Parathyroid adenoma (tissue), 2 donors: ENCODE data around the gene PFKFB2.
"Not testable (repeated sequence)": the region's sequence is repeated elsewhere in the genome, so short reads cannot be mapped to it uniquely, and the experiment has no call there.

ENCODE experiments used
- H2AFZ ChIP-seq: fragments of 300-600 bp; sonication (generic); one replicate; pipeline ENCODE4 v1.7.0; 2017; ENCODE audit warnings: antibody characterized with exemption, mild to moderate bottlenecking
- H3K27ac ChIP-seq: fragments of 300-600 bp; sonication (generic); one replicate; pipeline ENCODE4 v1.7.0; 2017
- H3K27me3 ChIP-seq: fragments of 300-600 bp; sonication (generic); one replicate; pipeline ENCODE4 v1.7.0; 2017; ENCODE audit warnings: low read length; ENCODE audit not compliant: control insufficient read depth, insufficient read depth
- H3K36me3 ChIP-seq: fragments of 300-600 bp; sonication (generic); one replicate; pipeline ENCODE4 v1.7.0; 2017; ENCODE audit warnings: low read length; ENCODE audit not compliant: control insufficient read depth, insufficient read depth
- H3K4me1 ChIP-seq: fragments of 300-600 bp; sonication (generic); one replicate; pipeline ENCODE4 v1.7.0; 2017; ENCODE audit warnings: control low read depth
- H3K4me2 ChIP-seq: fragments of 300-600 bp; sonication (generic); one replicate; pipeline ENCODE4 v1.7.0; 2017; ENCODE audit warnings: low read length
- H3K4me3 ChIP-seq: fragments of 300-600 bp; sonication (generic); one replicate; pipeline ENCODE4 v1.7.0; 2017; ENCODE audit warnings: low read depth, low read length
- H3K79me2 ChIP-seq: fragments of 300-600 bp; sonication (generic); one replicate; pipeline ENCODE4 v1.7.0; 2017; ENCODE audit warnings: control low read depth
- H3K9ac ChIP-seq: fragments of 300-600 bp; sonication (generic); one replicate; pipeline ENCODE4 v1.7.0; 2017; ENCODE audit warnings: mild to moderate bottlenecking
- H3K9me3 ChIP-seq: fragments of 300-600 bp; sonication (generic); one replicate; pipeline ENCODE4 v1.7.0; 2017; ENCODE audit warnings: low read length; ENCODE audit not compliant: control insufficient read depth
- TF ChIP-seq, protein P1 (sequence below): fragments of 300-600 bp; sonication (generic); IDR thresholded peaks from one replicate; pipeline ENCODE4 v1.7.0; 2017; ENCODE audit warnings: antibody characterized with exemption, mild to moderate bottlenecking
- donor health status: primary hyperparathyroidism.

The PFKFB2 gene

DNA sequence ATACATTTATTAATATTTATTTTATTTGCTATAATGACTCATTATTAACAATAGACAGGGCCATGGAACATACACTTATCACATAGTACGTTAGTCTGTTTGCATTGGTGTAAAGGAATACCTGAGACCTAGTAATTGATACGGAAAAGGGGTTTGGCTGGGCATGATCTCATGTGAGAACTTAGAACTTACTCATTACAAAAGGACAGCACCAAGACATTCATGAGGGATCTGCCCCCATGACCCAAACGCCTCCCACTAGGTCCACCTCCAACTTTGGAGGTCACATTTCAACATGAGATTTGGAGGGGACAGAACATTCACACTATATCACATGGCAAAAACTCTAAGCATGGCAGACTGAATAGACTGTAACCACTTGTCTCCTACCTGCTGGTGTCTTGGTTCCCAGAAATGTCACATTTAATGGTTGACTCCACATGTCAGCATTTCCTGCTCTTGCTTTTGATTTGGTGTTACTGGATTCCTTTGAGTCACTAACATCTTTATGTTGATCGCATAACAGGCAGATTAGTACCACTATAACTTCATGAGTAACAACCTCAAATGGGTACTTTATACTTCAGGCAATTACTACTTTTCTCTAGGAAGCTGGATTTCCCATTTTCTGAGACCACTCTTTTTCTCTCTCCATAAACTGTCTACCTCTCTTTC lies 17.1 kb upstream of the PFKFB2 start:
- Histone ChIP-seq H3K4me2 (no peak overlapping the region), H3K27me3 (no peaks in the 10 kb centered on the region), H3K4me1 (no peaks in the 10 kb centered on the region), H2AFZ (no peak overlapping the region), H3K36me3 (no peaks in the 10 kb centered on the region), H3K9ac (no peak overlapping the region), H3K9me3 (no peaks in the 10 kb centered on the region), H3K4me3 (no peak overlapping the region), H3K27ac (no peak overlapping the region), H3K79me2 (no peaks in the 10 kb centered on the region)
- TF ChIP-seq, protein P1, sequence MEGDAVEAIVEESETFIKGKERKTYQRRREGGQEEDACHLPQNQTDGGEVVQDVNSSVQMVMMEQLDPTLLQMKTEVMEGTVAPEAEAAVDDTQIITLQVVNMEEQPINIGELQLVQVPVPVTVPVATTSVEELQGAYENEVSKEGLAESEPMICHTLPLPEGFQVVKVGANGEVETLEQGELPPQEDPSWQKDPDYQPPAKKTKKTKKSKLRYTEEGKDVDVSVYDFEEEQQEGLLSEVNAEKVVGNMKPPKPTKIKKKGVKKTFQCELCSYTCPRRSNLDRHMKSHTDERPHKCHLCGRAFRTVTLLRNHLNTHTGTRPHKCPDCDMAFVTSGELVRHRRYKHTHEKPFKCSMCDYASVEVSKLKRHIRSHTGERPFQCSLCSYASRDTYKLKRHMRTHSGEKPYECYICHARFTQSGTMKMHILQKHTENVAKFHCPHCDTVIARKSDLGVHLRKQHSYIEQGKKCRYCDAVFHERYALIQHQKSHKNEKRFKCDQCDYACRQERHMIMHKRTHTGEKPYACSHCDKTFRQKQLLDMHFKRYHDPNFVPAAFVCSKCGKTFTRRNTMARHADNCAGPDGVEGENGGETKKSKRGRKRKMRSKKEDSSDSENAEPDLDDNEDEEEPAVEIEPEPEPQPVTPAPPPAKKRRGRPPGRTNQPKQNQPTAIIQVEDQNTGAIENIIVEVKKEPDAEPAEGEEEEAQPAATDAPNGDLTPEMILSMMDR, result no peak

DNA sequence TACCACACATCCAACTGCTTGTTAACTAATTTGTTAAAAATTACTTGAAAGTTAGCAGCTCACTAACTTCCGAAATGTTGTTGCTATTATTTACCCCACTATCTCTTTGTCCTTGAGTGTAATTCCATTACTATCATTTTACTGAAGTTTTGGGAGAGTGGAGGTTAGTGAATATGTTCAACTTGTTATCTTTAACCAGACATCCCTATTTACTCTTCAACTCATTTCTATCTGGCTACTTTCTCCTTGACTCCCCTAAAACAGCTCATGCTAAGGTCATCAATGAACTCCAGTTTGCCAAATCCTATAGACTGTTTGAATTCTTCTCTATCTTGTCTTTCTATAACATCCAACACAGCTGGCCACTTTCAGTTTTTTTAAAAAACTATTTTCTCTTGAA lies 16.2 kb upstream of the PFKFB2 start:
- H3K9ac ChIP-seq, result no peak overlapping the region
- no peaks in the 10 kb centered on the region for H3K79me2 ChIP-seq
- no peak overlapping the region for H3K4me3 ChIP-seq
- no peak overlapping the region for H2AFZ ChIP-seq
- no peaks in the 10 kb centered on the region for H3K36me3 ChIP-seq
- H3K4me1 ChIP-seq, result no peaks in the 10 kb centered on the region
- TF ChIP-seq, protein P1, result no peak
- H3K9me3 ChIP-seq, result no peaks in the 10 kb centered on the region
- H3K4me2 ChIP-seq, result no peak overlapping the region
- no peak overlapping the region for H3K27ac ChIP-seq
- no peaks in the 10 kb centered on the region for H3K27me3 ChIP-seq

DNA sequence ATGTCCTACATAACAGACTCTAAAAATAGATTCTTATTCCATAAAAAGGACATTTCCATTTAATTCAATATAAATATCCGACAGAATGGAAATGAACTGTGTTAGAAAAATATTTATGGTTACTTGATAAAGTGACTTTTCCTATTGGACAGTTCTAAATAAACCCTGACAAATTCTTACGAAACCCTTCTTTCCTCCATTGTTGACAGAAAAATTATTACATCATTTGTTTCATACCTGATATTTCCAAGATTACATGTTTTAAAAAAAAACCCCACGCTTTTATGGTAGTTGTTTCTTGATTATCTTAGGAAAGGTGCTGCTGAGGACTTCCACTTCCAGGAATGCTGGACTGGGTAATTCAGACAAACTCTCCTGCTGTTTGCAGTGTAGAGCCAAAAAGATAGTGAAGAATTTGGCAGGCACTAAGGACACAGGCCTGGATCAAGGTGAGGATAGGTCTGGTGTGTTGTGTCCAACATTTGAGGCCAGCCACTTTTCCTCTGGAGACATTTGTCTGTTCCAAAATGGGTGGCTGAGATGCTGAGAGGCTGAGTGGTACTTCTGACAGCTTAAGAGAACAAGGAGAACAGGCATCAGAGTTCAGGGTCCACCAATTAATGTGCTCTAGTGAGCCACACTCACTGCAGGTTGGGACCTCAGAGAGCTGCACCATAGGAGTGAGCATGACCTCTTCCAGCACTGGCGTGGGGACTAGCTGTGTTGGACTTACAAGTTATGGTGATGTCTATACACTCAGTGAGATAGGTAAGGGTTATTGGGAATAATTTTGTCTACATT lies 13.5 kb upstream of the PFKFB2 start:
- H3K79me2 ChIP-seq, result no peaks in the 10 kb centered on the region
- no peaks in the 10 kb centered on the region for H3K27me3 ChIP-seq
- H2AFZ ChIP-seq, result no peak overlapping the region
- TF ChIP-seq, protein P1, result no peak
- H3K4me2 ChIP-seq, result no peak overlapping the region
- H3K27ac ChIP-seq, result no peak overlapping the region
- no peak overlapping the region for H3K9ac ChIP-seq
- H3K4me1 ChIP-seq, result no peaks in the 10 kb centered on the region
- H3K36me3 ChIP-seq, result no peaks in the 10 kb centered on the region
- no peaks in the 10 kb centered on the region for H3K9me3 ChIP-seq
- H3K4me3 ChIP-seq, result no peak overlapping the region

- no peaks in the 10 kb centered on the region for H3K4me1 ChIP-seq
- H3K4me2 ChIP-seq, result no peak overlapping the region
- H3K4me3 ChIP-seq, result no peak overlapping the region
- H2AFZ ChIP-seq, result no peak overlapping the region
- no peak overlapping the region for H3K9ac ChIP-seq
- no peaks in the 10 kb centered on the region for H3K9me3 ChIP-seq
- H3K27me3 ChIP-seq, result no peaks in the 10 kb centered on the region
- no peaks in the 10 kb centered on the region for H3K36me3 ChIP-seq
- H3K27ac ChIP-seq, result no peak overlapping the region
- no peaks in the 10 kb centered on the region for H3K79me2 ChIP-seq
- TF ChIP-seq, protein P1, result no peak
These were observed 12.9 kb upstream of the PFKFB2 start for GRCh38 chr1:207040181-207040533.

DNA sequence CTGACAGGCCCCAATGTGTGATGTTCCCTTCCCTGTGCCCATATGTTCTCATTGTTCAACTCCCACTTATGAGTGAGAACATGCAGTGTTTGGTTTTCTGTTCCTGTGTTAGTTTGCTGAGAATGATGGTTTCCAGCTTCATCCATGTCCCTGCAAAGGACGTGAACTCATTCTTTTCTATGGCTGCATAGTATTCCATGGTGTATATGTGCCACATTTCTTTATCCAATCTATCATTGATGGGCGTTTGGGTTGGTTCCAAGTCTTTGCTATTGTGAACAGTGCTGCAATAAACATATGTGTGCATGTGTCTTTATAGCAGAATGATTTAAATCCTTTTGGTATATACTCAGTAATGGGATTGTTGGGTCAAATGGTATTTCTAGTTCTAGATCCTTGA lies 11.7 kb upstream of the PFKFB2 start:
- not testable (repeated sequence) for H3K27ac ChIP-seq, H2AFZ ChIP-seq, H3K27me3 ChIP-seq, H3K4me1 ChIP-seq, H3K4me3 ChIP-seq, H3K79me2 ChIP-seq, H3K9ac ChIP-seq, H3K4me2 ChIP-seq, H3K36me3 ChIP-seq, H3K9me3 ChIP-seq
